T-helper 2 cell treated with Interferon-gamma antibody and Interleukin-4, amounts not matched to agents 5 μg/mL and 100 μg/mL, for 36 hours (primary cell): Measurements from ENCODE around the gene DCP1B.

Source experiments
- DNase-seq: peaks from one replicate; pipeline ENCODE4 v3.0.0; 2021; ENCODE audit warnings: low spot score
- H3K27ac Mint-ChIP-seq: one replicate; pipeline ENCODE4 v1.8.0; 2021; ENCODE audit warnings: mild to moderate bottlenecking, mixed read lengths
- H3K27me3 Mint-ChIP-seq: one replicate; pipeline ENCODE4 v1.8.0; 2021; ENCODE audit warnings: low read depth, mixed read lengths
- H3K36me3 Mint-ChIP-seq: one replicate; pipeline ENCODE4 v1.8.0; 2021; ENCODE audit warnings: low read depth, mixed read lengths
- H3K4me1 Mint-ChIP-seq: one replicate; pipeline ENCODE4 v1.8.0; 2021; ENCODE audit warnings: low read depth, mixed read lengths
- H3K4me3 Mint-ChIP-seq: one replicate; pipeline ENCODE4 v1.8.0; 2022; ENCODE audit warnings: mild to moderate bottlenecking, moderate library complexity, mixed read lengths
- H3K9me3 Mint-ChIP-seq: one replicate; pipeline ENCODE4 v1.8.0; 2021; ENCODE audit warnings: mixed read lengths

Gene DCP1B

DNA sequence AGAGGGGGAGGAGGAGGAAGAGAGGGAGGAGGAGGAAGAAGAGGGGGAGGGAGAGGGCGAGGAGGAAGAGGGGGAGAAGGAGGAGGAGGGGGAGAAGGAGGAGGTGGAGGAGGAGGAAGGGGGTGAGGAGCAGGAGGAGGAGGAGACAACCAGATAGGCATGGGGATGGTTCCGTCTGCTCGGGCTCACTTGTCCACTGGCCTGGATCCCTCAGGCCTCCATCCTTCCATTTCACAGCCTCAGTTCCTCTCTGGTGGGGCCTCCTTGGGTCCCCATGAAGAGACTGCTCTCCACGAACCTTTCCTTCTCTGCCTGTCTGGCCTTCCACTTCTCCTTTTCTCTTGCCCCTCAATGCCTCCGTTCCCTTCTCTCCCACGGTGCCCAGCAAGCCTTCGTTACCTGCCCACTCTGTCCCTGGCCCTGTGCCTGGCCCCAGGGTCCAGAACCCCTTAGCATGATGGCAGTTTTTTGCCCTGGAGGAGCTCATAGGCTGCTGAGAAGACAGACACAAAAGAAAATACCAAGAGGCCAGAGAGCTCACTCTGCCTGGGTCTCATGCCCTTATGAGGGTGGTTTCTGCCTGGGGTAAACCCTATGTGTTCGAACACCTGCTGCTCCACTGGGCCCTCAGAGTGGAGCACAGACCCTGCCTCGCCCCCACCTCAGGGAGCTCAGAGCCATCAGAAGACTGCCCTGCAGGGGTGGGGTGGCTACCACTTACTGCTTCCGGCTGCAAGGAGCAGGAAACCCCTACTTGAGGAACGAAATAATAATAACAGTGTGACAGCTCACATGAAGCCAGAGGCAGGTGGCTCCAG is 74.1 kb downstream of the DCP1B start:
- H3K4me1 Mint-ChIP-seq = peaks cover 5% of the 10 kb centered on the region
- DNase-seq = no peak
- H3K27ac Mint-ChIP-seq = no peak overlapping the region
- H3K9me3 Mint-ChIP-seq = no peaks in the 10 kb centered on the region
- no peaks in the 10 kb centered on the region for H3K36me3 Mint-ChIP-seq
- no peaks in the 10 kb centered on the region for H3K27me3 Mint-ChIP-seq
- H3K4me3 Mint-ChIP-seq = no peak overlapping the region

DNA sequence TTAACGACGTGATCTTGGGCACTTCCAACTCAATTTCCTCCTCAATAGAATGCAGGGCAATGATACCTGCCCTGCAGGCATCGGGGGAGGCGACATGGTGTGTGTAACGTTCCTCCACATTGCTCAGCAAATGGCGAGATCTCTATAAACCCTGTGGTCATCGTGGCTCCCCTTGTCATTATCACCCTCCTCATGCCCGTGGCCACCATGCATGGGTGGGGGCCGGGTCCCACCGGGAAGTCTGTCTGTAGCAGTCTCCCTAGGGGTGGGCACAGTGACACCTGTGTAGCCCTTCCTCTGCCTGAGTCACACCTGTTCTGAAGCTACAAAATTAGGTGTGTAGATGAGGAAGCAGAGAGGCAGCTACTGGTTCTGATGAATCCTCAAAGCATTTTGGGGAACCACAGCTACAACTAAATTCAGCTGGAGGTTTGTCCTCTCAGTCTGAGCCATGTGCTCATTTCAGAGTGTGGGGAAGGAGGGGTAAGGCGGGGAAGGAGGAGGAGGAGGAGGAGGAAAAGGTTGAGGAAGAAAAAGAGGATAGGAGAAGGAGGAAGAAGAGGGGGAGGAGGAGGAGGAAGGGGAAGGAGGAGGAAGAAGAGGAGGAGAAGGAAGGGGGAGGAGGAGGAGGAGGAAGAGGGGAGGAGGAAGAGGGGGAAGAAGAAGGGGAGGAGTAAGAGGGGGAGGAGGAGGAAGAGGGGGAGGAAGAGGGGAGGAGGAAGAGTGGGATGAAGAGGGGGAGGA is 74.8 kb downstream of the DCP1B start:
- no peaks in the 10 kb centered on the region for H3K36me3 Mint-ChIP-seq
- no peak overlapping the region for H3K27ac Mint-ChIP-seq
- no peak overlapping the region for H3K4me3 Mint-ChIP-seq
- H3K27me3 Mint-ChIP-seq = no peaks in the 10 kb centered on the region
- H3K9me3 Mint-ChIP-seq = no peaks in the 10 kb centered on the region
- no peak for DNase-seq
- H3K4me1 Mint-ChIP-seq = peaks cover 8% of the 10 kb centered on the region

DNA sequence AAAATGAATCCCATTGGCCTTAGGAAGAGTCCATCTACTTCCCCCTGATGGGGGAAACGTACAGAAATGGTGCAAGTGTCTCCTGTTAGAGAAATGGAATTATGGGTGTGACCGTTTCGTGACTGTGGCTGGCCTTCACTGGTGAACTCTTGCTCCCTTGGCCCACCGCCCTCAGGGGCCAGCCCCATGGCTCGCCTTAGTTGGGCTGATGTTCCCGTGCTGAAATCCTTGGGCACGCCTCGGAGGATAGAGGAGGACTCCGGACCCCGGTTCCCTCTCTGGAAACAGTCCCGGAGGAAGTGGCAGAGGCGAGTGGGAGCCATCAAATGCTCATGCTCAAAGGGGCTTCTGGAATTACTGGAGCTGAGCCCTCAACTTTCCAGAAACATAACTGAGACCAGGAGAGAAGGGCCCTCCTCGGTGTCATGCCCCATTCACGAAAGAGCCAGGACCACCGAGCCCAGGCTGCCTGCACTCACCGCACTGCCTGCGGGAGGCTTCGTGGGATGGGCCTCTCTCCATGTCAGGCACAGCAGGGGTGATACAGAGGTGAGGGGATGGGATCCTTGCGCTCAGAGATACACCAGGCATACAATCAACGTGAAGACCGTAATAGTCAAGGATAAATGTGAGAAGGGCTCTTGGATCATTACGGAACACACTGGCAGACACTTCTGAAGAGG is 75.7 kb downstream of the DCP1B start:
- H3K4me1 Mint-ChIP-seq = peaks cover 8% of the 10 kb centered on the region
- H3K27ac Mint-ChIP-seq = no peak overlapping the region
- no peak for DNase-seq
- H3K4me3 Mint-ChIP-seq = no peak overlapping the region
- H3K36me3 Mint-ChIP-seq = no peaks in the 10 kb centered on the region
- H3K27me3 Mint-ChIP-seq = no peaks in the 10 kb centered on the region
- no peaks in the 10 kb centered on the region for H3K9me3 Mint-ChIP-seq

DNA sequence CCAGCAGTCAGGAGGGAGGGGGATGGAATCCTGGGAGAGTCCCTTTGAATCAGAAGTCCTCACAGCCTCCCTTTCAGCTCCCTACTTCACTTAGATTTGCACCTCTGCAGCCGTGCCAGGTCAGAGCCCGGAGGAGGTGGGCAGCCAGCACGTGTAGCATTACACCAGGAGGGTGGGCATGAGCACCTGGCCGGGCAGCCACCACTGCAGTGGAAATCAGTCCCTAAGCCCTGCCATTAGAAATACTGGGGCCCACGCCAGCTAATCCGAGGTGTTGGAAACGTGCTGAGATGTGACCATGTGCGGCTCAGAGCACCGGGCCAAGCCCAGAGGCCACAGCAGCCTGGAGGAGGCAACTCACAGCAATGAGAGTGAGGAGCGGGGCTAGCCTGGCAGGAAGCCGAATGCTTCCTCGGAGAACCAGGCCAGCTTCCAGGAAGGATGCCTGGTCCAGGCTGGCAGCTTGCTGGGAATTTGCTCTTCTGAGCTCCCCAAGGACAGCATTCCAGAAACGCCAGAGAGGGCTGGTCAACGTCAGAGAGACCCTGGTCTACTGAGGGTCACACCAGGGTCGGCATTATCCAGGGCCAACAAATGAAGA is 76.4 kb downstream of the DCP1B start:
- no peak for DNase-seq
- Mint-ChIP-seq H3K27ac (no peak overlapping the region), H3K36me3 (no peaks in the 10 kb centered on the region), H3K4me3 (no peak overlapping the region), H3K27me3 (no peaks in the 10 kb centered on the region), H3K4me1 (peaks cover 8% of the 10 kb centered on the region), H3K9me3 (no peaks in the 10 kb centered on the region)

DNA sequence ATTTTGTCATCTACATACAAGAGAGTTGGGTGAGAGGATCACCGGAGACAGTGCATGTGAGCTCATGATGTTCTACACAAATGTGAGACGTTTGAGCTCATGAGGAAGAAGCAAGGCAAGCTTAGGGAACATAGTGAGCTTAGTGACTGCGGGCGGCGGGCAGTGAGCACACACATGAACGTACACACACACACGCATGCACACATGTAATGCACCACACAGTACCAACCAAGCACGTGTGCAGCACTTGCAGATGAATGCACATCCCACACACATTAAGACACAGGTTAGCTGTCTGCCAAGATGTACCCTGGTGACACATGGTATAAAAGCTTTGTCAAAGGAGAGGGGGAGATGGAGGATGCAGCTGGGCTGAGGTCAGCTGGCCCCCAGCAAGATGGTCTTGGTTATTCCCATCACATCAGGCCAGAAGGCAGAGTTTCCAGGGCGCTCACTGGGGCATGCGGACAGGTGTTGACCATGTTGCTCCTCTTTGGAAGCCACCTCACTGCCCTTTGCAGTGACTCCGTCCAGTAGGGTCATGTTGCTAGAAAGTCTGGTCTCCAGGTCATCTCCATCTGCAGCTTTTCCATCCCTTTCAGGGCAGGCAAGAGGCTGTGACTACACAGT is 77.1 kb downstream of the DCP1B start:
- no peak overlapping the region for H3K27ac Mint-ChIP-seq
- peaks cover 8% of the 10 kb centered on the region for H3K4me1 Mint-ChIP-seq
- no peaks in the 10 kb centered on the region for H3K36me3 Mint-ChIP-seq
- no peak for DNase-seq
- H3K27me3 Mint-ChIP-seq = no peaks in the 10 kb centered on the region
- H3K4me3 Mint-ChIP-seq = no peak overlapping the region
- H3K9me3 Mint-ChIP-seq = no peaks in the 10 kb centered on the region

DNA sequence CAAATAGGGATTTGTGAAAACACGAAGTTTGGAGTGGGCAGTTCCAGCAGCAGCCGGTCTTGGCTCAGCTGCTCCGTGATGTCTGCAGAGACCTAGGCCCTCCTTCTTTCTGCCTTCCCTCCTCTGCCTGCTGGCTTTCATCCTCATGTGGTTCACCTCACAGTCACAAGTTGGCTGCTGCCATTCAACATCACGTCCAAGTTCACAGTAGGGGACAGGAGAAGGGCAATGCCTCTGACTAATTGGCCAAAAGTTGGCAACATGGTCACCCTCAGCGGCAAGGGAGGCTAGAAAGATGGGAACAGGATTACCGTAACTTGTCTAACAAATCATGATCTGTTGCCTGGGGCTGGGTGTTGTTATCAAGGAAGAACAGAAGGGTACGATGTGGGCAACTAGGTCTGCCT is 78.0 kb downstream of the DCP1B start:
- no peak overlapping the region for H3K27ac Mint-ChIP-seq
- H3K4me1 Mint-ChIP-seq = peaks cover 8% of the 10 kb centered on the region
- H3K27me3 Mint-ChIP-seq = no peaks in the 10 kb centered on the region
- no peaks in the 10 kb centered on the region for H3K9me3 Mint-ChIP-seq
- no peaks in the 10 kb centered on the region for H3K36me3 Mint-ChIP-seq
- no peak for DNase-seq
- no peak overlapping the region for H3K4me3 Mint-ChIP-seq

DNA sequence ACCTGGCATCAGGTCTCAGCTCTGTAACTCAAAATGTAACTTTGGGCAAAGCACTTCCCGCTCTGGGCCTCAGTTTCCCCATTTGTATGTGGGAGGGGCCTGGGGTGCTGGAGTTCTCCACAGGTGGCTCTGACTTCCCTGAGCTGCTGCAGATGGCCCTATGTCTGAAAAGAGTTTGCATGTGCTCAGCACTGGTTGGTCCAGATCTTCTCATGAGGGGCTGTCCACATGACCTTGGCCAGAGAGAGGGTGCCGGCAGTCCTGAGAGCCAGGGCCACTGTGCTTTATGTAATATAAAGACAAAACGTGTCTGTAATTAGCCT is 78.6 kb downstream of the DCP1B start:
- H3K36me3 Mint-ChIP-seq = no peaks in the 10 kb centered on the region
- no peak overlapping the region for H3K4me3 Mint-ChIP-seq
- H3K4me1 Mint-ChIP-seq = peaks cover 8% of the 10 kb centered on the region
- H3K27me3 Mint-ChIP-seq = no peaks in the 10 kb centered on the region
- H3K9me3 Mint-ChIP-seq = no peaks in the 10 kb centered on the region
- no peak for DNase-seq
- no peak overlapping the region for H3K27ac Mint-ChIP-seq

DNA sequence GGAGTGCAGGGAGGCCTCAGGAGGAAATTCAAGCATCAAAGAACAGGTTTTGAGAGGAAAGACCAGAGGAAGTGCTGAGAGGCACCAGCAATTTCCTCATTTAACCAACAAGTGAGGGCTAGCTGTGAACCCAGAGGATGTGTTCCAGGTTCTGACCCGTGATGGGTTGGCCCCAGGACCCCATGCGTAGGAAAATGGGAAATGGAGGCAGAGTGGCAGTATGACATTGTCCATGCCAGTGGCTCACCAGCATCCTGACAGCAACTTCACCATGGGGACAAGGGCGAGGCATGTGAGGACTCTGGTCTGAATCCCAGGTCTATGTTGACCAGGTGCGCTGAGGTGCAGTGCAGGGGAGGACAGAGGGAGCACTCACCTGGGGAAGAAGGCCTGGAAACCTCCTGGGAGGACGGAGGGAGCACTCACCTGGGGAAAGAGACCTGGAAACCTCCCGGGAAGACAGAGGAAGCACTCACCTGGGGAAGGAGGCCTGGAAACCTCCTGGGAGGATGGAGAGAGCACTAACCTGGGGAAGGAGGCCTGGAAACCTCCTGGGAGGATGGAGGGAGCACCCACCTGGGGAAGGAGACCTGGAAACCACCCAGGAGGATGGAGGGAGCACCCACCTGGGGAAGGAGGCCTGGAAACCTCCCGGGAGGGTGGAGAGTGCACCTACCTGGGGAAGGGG is 79.1 kb downstream of the DCP1B start:
- no peak for DNase-seq
- Mint-ChIP-seq H3K4me3 (no peak overlapping the region), H3K27ac (no peak overlapping the region), H3K4me1 (peaks cover 6% of the 10 kb centered on the region), H3K36me3 (no peaks in the 10 kb centered on the region), H3K27me3 (no peaks in the 10 kb centered on the region), H3K9me3 (no peaks in the 10 kb centered on the region)

DNA sequence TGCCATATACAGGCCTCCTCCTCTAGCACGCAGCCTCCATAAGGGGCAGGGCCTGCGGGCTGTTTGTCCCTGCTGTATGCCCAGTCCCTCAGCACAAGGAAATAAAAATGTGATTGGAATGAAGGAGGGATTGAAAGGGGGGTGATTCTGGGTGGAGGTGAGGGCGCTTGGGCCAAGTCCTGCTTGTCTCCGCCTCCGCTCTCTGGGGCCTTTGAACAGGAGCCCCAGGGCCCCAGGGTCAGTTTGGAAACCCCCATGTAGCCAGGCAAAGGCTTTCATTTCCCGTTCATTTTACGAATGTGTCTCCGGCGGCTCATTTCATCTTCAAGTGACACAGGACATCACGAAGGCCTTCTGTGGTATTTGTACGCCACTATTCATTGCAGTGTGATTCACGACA is 81.3 kb downstream of the DCP1B start:
- peaks cover 4% of the 10 kb centered on the region for H3K27me3 Mint-ChIP-seq
- H3K4me1 Mint-ChIP-seq = peaks cover 4% of the 10 kb centered on the region
- no peaks in the 10 kb centered on the region for H3K36me3 Mint-ChIP-seq
- no peak overlapping the region for H3K4me3 Mint-ChIP-seq
- H3K9me3 Mint-ChIP-seq = no peaks in the 10 kb centered on the region
- H3K27ac Mint-ChIP-seq = no peak overlapping the region
- no peak for DNase-seq

DNA sequence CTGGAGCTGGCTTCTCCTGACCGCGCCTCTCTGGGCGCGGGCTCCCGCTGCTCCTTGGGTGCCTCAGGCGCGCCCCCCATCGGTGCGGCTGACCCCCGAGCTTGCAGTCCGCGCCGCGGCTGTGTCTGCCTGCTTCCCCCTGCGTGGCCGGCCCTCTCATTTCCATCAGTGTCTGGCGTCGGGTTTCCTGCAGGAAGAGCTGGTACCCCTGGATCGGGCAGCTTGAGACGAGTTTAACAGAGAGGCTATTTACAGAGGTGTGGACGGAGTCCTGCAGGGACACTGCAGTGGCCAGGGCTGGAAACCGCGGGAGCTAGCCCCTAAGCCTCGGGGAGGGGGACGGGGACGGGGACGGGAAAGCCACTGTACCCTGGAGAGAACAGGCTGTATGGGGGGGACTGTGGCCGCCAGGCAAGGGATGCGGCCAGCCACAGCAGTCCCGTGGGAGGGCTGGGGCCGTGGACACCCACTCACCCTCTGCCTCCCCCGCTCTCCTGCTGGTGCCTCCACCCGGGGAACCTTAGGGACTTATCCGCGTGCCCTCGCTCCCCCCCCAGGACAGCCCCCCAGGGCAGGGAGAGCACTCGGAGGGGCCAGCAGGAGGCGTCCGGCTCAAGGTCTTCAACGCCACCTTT is 82.1 kb downstream of the DCP1B start:
- Mint-ChIP-seq H3K4me3 (no peak overlapping the region), H3K9me3 (no peaks in the 10 kb centered on the region)

DNA sequence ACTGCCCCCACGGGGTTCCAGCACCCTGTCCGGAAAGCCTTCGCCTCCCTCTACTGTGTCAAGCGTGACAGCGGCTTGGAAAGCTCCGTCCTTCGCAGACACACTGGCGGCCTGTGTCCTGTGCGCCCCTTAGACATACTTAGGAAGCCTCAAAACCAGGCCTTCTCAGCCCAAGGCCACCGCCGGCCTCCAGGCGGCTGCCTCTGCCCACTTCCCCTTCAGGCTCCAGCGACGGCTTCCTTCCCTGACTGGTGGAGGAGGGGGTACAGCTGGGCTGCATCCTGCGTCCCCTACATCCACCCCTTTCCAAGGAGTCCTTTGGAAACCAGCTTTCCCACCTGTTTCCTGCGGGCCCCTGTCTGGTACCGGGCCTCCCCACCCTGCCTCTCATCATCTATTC is 83.3 kb downstream of the DCP1B start:
- no peak for DNase-seq
- Mint-ChIP-seq H3K9me3 (no peaks in the 10 kb centered on the region), H3K36me3 (no peaks in the 10 kb centered on the region), H3K27me3 (peaks cover 15% of the 10 kb centered on the region), H3K4me1 (peaks cover 11% of the 10 kb centered on the region), H3K27ac (no peak overlapping the region), H3K4me3 (no peak overlapping the region)

More for the DNA sequence above, 82.1 kb downstream of the DCP1B start:
- Mint-ChIP-seq H3K4me1 (peaks cover 4% of the 10 kb centered on the region), H3K27me3 (peaks cover 10% of the 10 kb centered on the region), H3K36me3 (no peaks in the 10 kb centered on the region), H3K27ac (no peak overlapping the region)
- no peak for DNase-seq

DNA sequence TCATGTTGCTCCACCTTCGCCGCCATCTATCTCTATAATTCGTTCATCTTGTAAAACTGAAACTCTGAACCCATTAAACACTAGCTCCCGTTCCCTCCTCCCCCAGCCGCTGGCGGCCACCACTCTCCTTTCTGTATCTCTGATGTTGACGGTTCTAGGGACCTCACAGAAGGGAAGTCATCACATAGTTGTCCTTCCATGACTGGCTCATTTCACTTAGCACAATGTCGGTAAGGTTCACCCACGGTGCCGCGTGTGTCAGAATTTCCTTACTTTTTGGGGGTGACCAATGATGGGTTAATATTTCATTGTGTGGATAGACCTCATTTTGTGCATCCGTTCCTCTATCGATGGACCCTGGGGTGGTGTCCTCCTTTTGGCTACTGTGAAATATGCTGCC is 83.8 kb downstream of the DCP1B start:
- peaks cover 13% of the 10 kb centered on the region for H3K4me1 Mint-ChIP-seq
- DNase-seq = peak; percentile 2
- no peak overlapping the region for H3K27ac Mint-ChIP-seq
- no peaks in the 10 kb centered on the region for H3K36me3 Mint-ChIP-seq
- H3K9me3 Mint-ChIP-seq = no peaks in the 10 kb centered on the region
- H3K27me3 Mint-ChIP-seq = peaks cover 15% of the 10 kb centered on the region
- H3K4me3 Mint-ChIP-seq = no peak overlapping the region

DNA sequence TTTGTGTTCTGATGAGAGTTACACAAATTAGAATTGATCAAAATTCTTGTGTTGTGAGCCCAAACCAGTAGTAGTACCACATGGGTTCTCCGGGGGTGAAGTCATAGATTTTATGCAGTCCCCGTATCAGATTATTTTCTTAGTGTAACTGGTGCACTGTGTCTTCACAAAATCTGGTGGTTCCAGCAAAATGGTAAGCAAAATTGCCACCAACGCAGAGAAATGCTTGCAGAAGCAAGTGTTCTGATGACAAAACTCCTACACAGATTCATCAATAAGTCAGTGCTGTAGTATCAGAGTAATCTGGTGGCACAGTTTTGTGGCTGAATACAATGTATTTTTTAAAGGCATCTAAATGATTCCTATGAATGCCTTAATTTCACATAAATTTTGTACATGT is 84.5 kb downstream of the DCP1B start:
- Mint-ChIP-seq H3K27me3 (peaks cover 17% of the 10 kb centered on the region), H3K4me1 (peaks cover 15% of the 10 kb centered on the region), H3K36me3 (no peaks in the 10 kb centered on the region), H3K27ac (no peak overlapping the region), H3K4me3 (no peak overlapping the region), H3K9me3 (no peaks in the 10 kb centered on the region)
- no peak for DNase-seq
